Right atrium auricular region (tissue), 2 donors: ENCODE data around the gene NINJ2. TPM values are rescaled to one million over a fixed set of nuclear protein-coding genes. Genes with fewer than 3 reads are reported as not detected.
"Not testable (repeated sequence)": the region's sequence is repeated elsewhere in the genome, so short reads cannot be mapped to it uniquely, and the experiment has no call there.

Experiments used
- DNase-seq: peaks from one replicate; pipeline ENCODE4 v3.0.0-alpha.2; 2019; ENCODE audit warnings: low spot score
- H3K27ac ChIP-seq, 2 donors: fragments of 200-600 bp; sonication (generic); 1 replicate in 1 of 2; 2 replicates in 1 of 2; pipeline ENCODE4 v1.5.1; 2016 to 2019
- H3K27me3 ChIP-seq, 2 donors: fragments of 200-600 bp; sonication (generic); one replicate each; pipeline versions ENCODE4 v1.5.1 to v1.6.0; 2017 to 2019
- H3K36me3 ChIP-seq: fragments of 200-600 bp; sonication (generic); one replicate; pipeline ENCODE4 v1.5.1; 2016
- H3K4me1 ChIP-seq, 2 donors: fragments of 200-600 bp; sonication (generic); one replicate each; pipeline versions ENCODE4 v1.5.1 to v1.6.0; 2017 to 2019
- H3K4me3 ChIP-seq, 2 donors: fragments of 200-600 bp; sonication (generic); 1 replicate in 1 of 2; 2 replicates in 1 of 2; pipeline ENCODE4 v1.5.1; 2017 to 2019; ENCODE audit warnings: mild to moderate bottlenecking in 1 of 2, moderate library complexity in 1 of 2
- H3K9me3 ChIP-seq, 2 donors: fragments of 200-600 bp; sonication (generic); one replicate each; pipeline ENCODE4 v1.5.1; 2019
- CTCF ChIP-seq, 2 donors: fragments of 200-600 bp; sonication (generic); IDR thresholded peaks; one replicate each; pipeline ENCODE4 v1.5.1; 2019; ENCODE audit warnings: antibody characterized with exemption in 2 of 2
- total RNA-seq, 2 donors: library from RNA; depleted of rRNA; stranded (reverse); fragments of >200 nt; gene quantifications; one replicate each; pipeline ENCODE4 v1.1.0, GENCODE V29; 2016

NINJ2 gene
- total RNA-seq, 2 donors from 2014 or later, result 5.4 to 8.8 TPM

GRCh38 chr12:578748-579419, 84.4 kb downstream of the NINJ2 start:
- Histone ChIP-seq H3K4me1 (peaks cover 0 to 62% of the 10 kb centered on the region in 2 donors), H3K27me3 (no peaks in the 10 kb centered on the region), H3K4me3 (no peak overlapping the region), H3K9me3 (no peaks in the 10 kb centered on the region), H3K36me3 (no peaks in the 10 kb centered on the region), H3K27ac (peak overlapping the region; percentile 36 to 60)
- TF ChIP-seq CTCF (IDR thresholded peaks at IDR 0.05), result no peak
- DNase-seq, result no peak

GRCh38 chr12:577994-578747, 85.1 kb downstream of the NINJ2 start:
- not testable (repeated sequence) for H3K27me3 ChIP-seq, H3K4me3 ChIP-seq, H3K9me3 ChIP-seq, H3K36me3 ChIP-seq, DNase-seq
- H3K4me1 ChIP-seq, result peaks cover 0 to 62% of the 10 kb centered on the region in 2 donors
- H3K27ac ChIP-seq, result peak overlapping the region; percentile 36 to 60

- Histone ChIP-seq H3K4me3 (no peak overlapping the region), H3K27me3 (no peaks in the 10 kb centered on the region), H3K36me3 (no peaks in the 10 kb centered on the region), H3K9me3 (no peaks in the 10 kb centered on the region), H3K4me1 (peaks cover 0 to 69% of the 10 kb centered on the region in 2 donors), H3K27ac (peak overlapping the region; percentile 65 to 75)
- no peak for TF ChIP-seq CTCF (IDR thresholded peaks at IDR 0.05)
- DNase-seq, result no peak
Observed at GRCh38 chr12:576615-577110, 86.6 kb downstream of the NINJ2 start.

- peak; percentile 99 to 100 for TF ChIP-seq CTCF (IDR thresholded peaks at IDR 0.05)
- DNase-seq, result peak; percentile 92
- H3K9me3 ChIP-seq, result no peaks in the 10 kb centered on the region
- H3K4me3 ChIP-seq, result no peak overlapping the region
- no peaks in the 10 kb centered on the region for H3K27me3 ChIP-seq
- H3K36me3 ChIP-seq, result no peaks in the 10 kb centered on the region
- H3K27ac ChIP-seq, result peak overlapping the region; percentile 65 to 75
- peaks cover 0 to 69% of the 10 kb centered on the region in 2 donors for H3K4me1 ChIP-seq
Observed at GRCh38 chr12:575948-576614, 87.2 kb downstream of the NINJ2 start.

GRCh38 chr12:575129-575502, 88.1 kb downstream of the NINJ2 start:
- H3K27me3 ChIP-seq, result no peaks in the 10 kb centered on the region
- no peak overlapping the region for H3K4me3 ChIP-seq
- peaks cover 0 to 69% of the 10 kb centered on the region in 2 donors for H3K4me1 ChIP-seq
- DNase-seq, result no peak
- peak overlapping the region; percentile 65 to 75 for H3K27ac ChIP-seq
- no peak for TF ChIP-seq CTCF (IDR thresholded peaks at IDR 0.05)
- no peaks in the 10 kb centered on the region for H3K9me3 ChIP-seq
- H3K36me3 ChIP-seq, result no peaks in the 10 kb centered on the region
